ENCODE data around the gene PID1.

DNA sequence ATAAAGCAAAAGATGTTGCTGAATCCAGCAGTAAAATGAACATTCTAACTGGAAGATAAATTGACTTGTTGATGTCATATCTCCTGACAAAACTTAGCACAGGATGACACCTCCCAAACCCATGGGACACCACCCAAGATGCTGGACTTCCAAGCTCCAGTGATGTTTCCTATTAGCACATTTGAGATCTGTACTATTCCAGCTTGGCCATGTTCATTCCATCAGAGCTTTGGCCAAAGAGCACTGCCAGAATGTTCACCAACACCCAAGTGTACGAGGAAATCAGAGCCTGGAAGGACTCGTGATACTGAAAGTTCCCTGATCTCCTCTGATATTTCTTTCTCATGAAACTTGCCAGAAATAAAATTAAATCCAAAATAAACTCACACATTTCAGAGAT, 44.7 kb downstream of the PID1 start:
- TF ChIP-seq, protein P1, sequence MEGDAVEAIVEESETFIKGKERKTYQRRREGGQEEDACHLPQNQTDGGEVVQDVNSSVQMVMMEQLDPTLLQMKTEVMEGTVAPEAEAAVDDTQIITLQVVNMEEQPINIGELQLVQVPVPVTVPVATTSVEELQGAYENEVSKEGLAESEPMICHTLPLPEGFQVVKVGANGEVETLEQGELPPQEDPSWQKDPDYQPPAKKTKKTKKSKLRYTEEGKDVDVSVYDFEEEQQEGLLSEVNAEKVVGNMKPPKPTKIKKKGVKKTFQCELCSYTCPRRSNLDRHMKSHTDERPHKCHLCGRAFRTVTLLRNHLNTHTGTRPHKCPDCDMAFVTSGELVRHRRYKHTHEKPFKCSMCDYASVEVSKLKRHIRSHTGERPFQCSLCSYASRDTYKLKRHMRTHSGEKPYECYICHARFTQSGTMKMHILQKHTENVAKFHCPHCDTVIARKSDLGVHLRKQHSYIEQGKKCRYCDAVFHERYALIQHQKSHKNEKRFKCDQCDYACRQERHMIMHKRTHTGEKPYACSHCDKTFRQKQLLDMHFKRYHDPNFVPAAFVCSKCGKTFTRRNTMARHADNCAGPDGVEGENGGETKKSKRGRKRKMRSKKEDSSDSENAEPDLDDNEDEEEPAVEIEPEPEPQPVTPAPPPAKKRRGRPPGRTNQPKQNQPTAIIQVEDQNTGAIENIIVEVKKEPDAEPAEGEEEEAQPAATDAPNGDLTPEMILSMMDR (IDR thresholded peaks at IDR 0.05) = no peak
- TF ChIP-seq POLR2AphosphoS5 (IDR thresholded peaks at IDR 0.05; ENCODE audit: low read depth, low read length) = no peak
- TF ChIP-seq, protein P2, sequence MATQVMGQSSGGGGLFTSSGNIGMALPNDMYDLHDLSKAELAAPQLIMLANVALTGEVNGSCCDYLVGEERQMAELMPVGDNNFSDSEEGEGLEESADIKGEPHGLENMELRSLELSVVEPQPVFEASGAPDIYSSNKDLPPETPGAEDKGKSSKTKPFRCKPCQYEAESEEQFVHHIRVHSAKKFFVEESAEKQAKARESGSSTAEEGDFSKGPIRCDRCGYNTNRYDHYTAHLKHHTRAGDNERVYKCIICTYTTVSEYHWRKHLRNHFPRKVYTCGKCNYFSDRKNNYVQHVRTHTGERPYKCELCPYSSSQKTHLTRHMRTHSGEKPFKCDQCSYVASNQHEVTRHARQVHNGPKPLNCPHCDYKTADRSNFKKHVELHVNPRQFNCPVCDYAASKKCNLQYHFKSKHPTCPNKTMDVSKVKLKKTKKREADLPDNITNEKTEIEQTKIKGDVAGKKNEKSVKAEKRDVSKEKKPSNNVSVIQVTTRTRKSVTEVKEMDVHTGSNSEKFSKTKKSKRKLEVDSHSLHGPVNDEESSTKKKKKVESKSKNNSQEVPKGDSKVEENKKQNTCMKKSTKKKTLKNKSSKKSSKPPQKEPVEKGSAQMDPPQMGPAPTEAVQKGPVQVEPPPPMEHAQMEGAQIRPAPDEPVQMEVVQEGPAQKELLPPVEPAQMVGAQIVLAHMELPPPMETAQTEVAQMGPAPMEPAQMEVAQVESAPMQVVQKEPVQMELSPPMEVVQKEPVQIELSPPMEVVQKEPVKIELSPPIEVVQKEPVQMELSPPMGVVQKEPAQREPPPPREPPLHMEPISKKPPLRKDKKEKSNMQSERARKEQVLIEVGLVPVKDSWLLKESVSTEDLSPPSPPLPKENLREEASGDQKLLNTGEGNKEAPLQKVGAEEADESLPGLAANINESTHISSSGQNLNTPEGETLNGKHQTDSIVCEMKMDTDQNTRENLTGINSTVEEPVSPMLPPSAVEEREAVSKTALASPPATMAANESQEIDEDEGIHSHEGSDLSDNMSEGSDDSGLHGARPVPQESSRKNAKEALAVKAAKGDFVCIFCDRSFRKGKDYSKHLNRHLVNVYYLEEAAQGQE (IDR thresholded peaks at IDR 0.05; ENCODE audit: insufficient read depth in 1 of 2, low read depth in 2 of 2, low read length in 1 of 2) = no peak

Measured in Panc1 (cell line).